ENCODE measurements around the gene SNX25. TPM values are rescaled to one million over a fixed set of nuclear protein-coding genes. Genes with fewer than 3 reads are reported as not detected.

SNX25 gene
- total and polyA plus RNA-seq, 2 of the 13 experiments (the other 11 are each of a cell fraction or from before 2014, with no cell fraction given) = 23.4 to 23.5 TPM

DNA sequence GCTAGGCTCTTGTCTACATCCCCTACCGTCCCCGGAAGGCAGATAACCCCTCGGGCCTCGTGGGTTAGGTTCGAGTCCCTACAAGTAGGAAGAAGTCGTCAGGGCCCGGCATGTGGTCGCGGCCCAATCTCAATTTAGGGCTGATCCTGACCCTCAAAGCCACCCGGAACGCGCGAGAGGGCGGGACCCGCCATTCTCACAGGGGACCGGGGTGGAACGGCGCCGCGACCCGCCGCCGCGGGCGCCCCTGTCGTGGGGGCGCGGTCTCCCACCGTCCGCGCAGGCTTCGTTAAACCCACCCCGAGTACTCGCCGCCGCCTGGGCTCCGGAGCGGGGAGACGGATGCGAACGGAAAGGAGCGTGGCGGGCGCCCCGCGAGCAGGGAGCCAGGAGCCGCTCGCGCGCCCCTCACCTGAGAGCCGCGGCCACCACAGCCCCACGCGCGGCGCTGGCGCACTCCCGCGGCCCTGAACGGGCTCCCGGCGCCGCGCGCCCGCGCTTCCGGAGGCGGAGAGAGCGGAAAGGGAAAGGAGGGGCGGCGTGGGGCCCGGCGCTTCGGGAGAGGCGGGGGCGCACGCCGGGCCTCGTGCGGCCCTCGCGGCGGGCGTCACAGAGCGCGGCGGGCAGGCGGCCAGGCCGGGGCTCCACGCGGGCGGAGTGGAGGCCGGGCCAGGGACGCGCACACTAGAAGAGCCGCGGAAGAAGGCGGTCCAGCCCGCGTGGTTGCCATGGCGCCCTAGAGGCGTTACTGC lies 5.7 kb upstream of the SNX25 start, which contains the start of gene CFAP97 (continued):
- TF ChIP-seq FOSL1 (CRISPR knock-in tag; IDR thresholded peaks at IDR 0.05; ENCODE audit: borderline replicate concordance) = no peak
- peak; percentile 57; the same call in 1 of the 2 replicates for TF ChIP-seq TAF1 (CRISPR knock-in tag; IDR thresholded peaks at IDR 0.05)
- no peak for TF ChIP-seq ZBTB8A (CRISPR knock-in tag; IDR thresholded peaks at IDR 0.05; ENCODE audit: borderline replicate concordance, low read depth)
- TF ChIP-seq ZNF20 (CRISPR knock-in tag; IDR thresholded peaks at IDR 0.05) = no peak
- no peak for TF ChIP-seq HNRNPH1 (optimal IDR thresholded peaks at IDR 0.05; ENCODE audit: low read depth, low read length)
- TF ChIP-seq ZFP82 (CRISPR knock-in tag; IDR thresholded peaks at IDR 0.05; ENCODE audit: borderline replicate concordance) = no peak; the same call in 1 of the 2 replicates
- no peak for TF ChIP-seq ZBTB4 (CRISPR knock-in tag; IDR thresholded peaks at IDR 0.05; ENCODE audit: borderline replicate concordance)
- TF ChIP-seq PAX8 (CRISPR knock-in tag; IDR thresholded peaks at IDR 0.05; ENCODE audit: borderline replicate concordance) = peak; percentile 73; the same call in 1 of the 2 replicates
- TF ChIP-seq ZNF230 (CRISPR knock-in tag; IDR thresholded peaks at IDR 0.05) = no peak
- TF ChIP-seq RORA (CRISPR knock-in tag; IDR thresholded peaks at IDR 0.05) = no peak
- TF ChIP-seq REXO4 (CRISPR knock-in tag; IDR thresholded peaks at IDR 0.05; ENCODE audit: borderline replicate concordance) = 0 out of 2 replicates have a peak, but pooled peaks have one; percentile 33
- no peak for TF ChIP-seq ZNF253 (CRISPR knock-in tag; IDR thresholded peaks at IDR 0.05; ENCODE audit: borderline replicate concordance)
- no peak for TF ChIP-seq FOXP1 (IDR thresholded peaks at IDR 0.05)
- TF ChIP-seq FOXP1 (CRISPR knock-in tag; IDR thresholded peaks at IDR 0.05) = no peak
- peak; percentile 38; the same call in 1 of the 2 replicates for TF ChIP-seq NR0B2 (CRISPR knock-in tag; IDR thresholded peaks at IDR 0.05)
- TF ChIP-seq ZNF10 (CRISPR knock-in tag; IDR thresholded peaks at IDR 0.05; ENCODE audit: borderline replicate concordance, low read depth) = no peak
- TF ChIP-seq, protein P1, sequence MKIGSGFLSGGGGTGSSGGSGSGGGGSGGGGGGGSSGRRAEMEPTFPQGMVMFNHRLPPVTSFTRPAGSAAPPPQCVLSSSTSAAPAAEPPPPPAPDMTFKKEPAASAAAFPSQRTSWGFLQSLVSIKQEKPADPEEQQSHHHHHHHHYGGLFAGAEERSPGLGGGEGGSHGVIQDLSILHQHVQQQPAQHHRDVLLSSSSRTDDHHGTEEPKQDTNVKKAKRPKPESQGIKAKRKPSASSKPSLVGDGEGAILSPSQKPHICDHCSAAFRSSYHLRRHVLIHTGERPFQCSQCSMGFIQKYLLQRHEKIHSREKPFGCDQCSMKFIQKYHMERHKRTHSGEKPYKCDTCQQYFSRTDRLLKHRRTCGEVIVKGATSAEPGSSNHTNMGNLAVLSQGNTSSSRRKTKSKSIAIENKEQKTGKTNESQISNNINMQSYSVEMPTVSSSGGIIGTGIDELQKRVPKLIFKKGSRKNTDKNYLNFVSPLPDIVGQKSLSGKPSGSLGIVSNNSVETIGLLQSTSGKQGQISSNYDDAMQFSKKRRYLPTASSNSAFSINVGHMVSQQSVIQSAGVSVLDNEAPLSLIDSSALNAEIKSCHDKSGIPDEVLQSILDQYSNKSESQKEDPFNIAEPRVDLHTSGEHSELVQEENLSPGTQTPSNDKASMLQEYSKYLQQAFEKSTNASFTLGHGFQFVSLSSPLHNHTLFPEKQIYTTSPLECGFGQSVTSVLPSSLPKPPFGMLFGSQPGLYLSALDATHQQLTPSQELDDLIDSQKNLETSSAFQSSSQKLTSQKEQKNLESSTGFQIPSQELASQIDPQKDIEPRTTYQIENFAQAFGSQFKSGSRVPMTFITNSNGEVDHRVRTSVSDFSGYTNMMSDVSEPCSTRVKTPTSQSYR (CRISPR knock-in tag; IDR thresholded peaks at IDR 0.05; ENCODE audit: borderline replicate concordance) = no peak
- 0 out of 2 replicates have a peak, but pooled peaks have one; percentile 26 for TF ChIP-seq CSRNP1 (CRISPR knock-in tag; IDR thresholded peaks at IDR 0.05)
- peak; percentile 74; the same call in 1 of the 2 replicates for TF ChIP-seq KDM5B (CRISPR knock-in tag; IDR thresholded peaks at IDR 0.05; ENCODE audit: borderline replicate concordance)
